Measurements from ENCODE around the gene RGS7BP. TPM values are rescaled to one million over a fixed set of nuclear protein-coding genes. Genes with fewer than 3 reads are reported as not detected.

The RGS7BP gene
- total and polyA plus RNA-seq, 4 donors = 0.92 to 27.3 (median 5.2) TPM

DNA sequence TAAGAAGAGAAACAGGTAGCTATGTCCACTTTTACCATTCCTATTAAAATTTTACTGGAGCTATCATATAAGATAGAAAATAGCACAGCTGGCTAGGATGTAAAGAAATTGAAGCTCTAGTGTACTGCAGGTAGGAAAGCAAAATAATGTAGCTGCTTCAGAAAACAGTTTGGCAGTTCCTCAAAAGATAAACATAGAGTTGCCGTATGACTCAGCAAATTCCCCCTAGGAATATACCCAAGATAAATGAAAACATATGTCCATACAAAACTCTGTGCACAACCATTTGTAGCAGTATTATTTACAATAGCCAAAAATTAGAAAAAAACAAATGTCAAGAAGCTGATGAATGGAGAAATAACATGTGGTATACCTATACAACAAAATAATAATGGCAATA lies 119.9 kb downstream of the RGS7BP start:
- intact Hi-C loops (cut with DNase I) = no loop called here
- Histone ChIP-seq H3K9me3 (ENCODE audit: control insufficient read depth, low read length) (no peaks in the 10 kb centered on the region), H3K27me3 (ENCODE audit: control insufficient read depth in 1 of 2, insufficient read depth in 2 of 2, low read length in 1 of 2) (no peaks in the 10 kb centered on the region), H3K36me3 (ENCODE audit: control insufficient read depth in 1 of 2, insufficient read depth in 2 of 2, low read length in 1 of 2) (no peaks in the 10 kb centered on the region), H3K4me1 (ENCODE audit: control insufficient read depth in 1 of 2, insufficient read depth in 2 of 2, low read length in 2 of 2) (no peaks in the 10 kb centered on the region), H3K27ac (ENCODE audit: low read depth in 1 of 2, low read length in 2 of 2) (no peak overlapping the region), H3K4me3 (ENCODE audit: low read length in 2 of 2) (no peak overlapping the region)
- DNase-seq = no peak
- 10 to 12% methylated on average over 1 of the region's 1 CpG for WGBS, 2 donors
- ATAC-seq (ENCODE audit: low FRiP score) = no peak

DNA sequence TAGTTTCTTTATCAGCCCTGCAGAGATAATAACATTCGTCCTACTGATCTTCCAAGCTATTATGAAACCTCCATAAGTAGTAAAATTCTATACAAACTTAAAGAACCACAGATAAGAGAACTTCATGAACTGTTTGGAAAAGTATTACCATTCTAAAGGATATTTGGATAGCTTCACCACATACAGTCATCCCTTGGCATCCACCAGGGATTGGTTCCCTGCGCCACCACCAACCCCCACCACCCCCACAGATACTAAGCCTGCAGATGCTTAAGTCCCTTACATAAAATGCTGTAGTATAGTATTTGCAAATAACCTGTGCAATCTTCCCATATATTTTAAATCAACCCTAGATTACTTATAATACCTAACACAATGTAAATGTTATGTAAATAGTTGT lies 123.1 kb downstream of the RGS7BP start:
- Histone ChIP-seq H3K4me3 (ENCODE audit: low read length in 2 of 2) (no peak overlapping the region), H3K9me3 (ENCODE audit: control insufficient read depth, low read length) (no peaks in the 10 kb centered on the region), H3K27ac (ENCODE audit: low read depth in 1 of 2, low read length in 2 of 2) (no peak overlapping the region), H3K27me3 (ENCODE audit: control insufficient read depth in 1 of 2, insufficient read depth in 2 of 2, low read length in 1 of 2) (peaks cover 0 to 2% of the 10 kb centered on the region in 2 donors), H3K36me3 (ENCODE audit: control insufficient read depth in 1 of 2, insufficient read depth in 2 of 2, low read length in 1 of 2) (no peaks in the 10 kb centered on the region), H3K4me1 (ENCODE audit: control insufficient read depth in 1 of 2, insufficient read depth in 2 of 2, low read length in 2 of 2) (no peaks in the 10 kb centered on the region)
- ATAC-seq (ENCODE audit: low FRiP score) = no peak
- no peak for DNase-seq
- intact Hi-C loops (cut with DNase I) = no loop called here
- WGBS, 2 donors = 70 to 72% methylated on average over 2 of the region's 2 CpGs

DNA sequence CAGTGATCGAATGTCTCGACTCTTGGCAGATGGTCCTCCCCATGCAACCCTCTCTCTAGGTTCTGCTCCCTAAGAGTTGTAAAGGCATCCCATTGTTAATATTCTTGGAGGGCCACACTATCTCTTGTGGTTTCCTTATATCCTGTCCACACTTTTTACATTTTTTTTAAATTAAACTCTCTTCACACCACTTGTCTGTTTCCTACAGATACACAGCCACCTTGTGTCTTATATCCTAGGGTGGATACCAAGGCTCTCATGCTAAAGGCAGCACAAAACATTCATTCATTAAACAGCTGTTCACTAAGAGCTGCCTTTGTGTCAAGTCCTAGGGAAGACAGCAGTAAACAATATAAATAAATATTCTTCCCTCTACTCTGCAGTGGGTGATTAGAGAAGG lies 124.0 kb downstream of the RGS7BP start:
- H3K27me3 ChIP-seq (ENCODE audit: control insufficient read depth in 1 of 2, insufficient read depth in 2 of 2, low read length in 1 of 2) = peaks cover 0 to 2% of the 10 kb centered on the region in 2 donors
- no peak overlapping the region for H3K27ac ChIP-seq (ENCODE audit: low read depth in 1 of 2, low read length in 2 of 2)
- intact Hi-C loops (cut with DNase I) = loop anchor here in 1 of 2 donors (2.0 to 10.0 kb wide), 2 partner anchors 155 to 855 kb away; partner anchors contain the start of gene ADAMTS6
- H3K4me3 ChIP-seq (ENCODE audit: low read length in 2 of 2) = no peak overlapping the region
- no peaks in the 10 kb centered on the region for H3K4me1 ChIP-seq (ENCODE audit: control insufficient read depth in 1 of 2, insufficient read depth in 2 of 2, low read length in 2 of 2)
- WGBS, 2 donors = 69 to 76% methylated on average over 2 of the region's 2 CpGs
- no peaks in the 10 kb centered on the region for H3K9me3 ChIP-seq (ENCODE audit: control insufficient read depth, low read length)
- no peak for DNase-seq
- ATAC-seq (ENCODE audit: low FRiP score) = no peak
- H3K36me3 ChIP-seq (ENCODE audit: control insufficient read depth in 1 of 2, insufficient read depth in 2 of 2, low read length in 1 of 2) = no peaks in the 10 kb centered on the region

DNA sequence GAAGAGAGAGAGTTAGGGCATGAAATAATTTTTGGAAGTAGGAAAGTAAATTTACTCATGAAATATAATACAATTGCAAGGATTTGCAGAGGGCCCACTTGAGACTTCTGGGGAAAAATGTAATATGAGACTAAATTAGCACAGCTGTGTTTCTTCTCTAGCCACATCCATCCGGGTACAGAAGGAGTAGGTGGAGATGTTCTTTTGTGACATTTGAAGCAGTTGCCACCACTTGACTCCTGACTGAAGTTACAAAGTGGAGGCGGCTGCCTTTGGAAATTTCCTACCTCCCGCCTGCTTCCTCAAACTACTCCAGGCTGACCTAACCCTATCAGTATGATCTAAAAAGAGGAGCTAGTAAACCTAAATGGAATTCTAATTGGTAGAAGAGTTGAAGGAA lies 126.4 kb downstream of the RGS7BP start:
- no peak for DNase-seq
- WGBS, 2 donors = 32 to 45% methylated on average over 3 of the region's 3 CpGs
- no peak overlapping the region for H3K4me3 ChIP-seq (ENCODE audit: low read length in 2 of 2)
- H3K9me3 ChIP-seq (ENCODE audit: control insufficient read depth, low read length) = no peaks in the 10 kb centered on the region
- intact Hi-C loops (cut with DNase I) = loop anchor here in 1 of 2 donors (10.0 kb wide), 1 partner anchor 853 kb away; the partner anchor contains the start of gene ADAMTS6
- H3K4me1 ChIP-seq (ENCODE audit: control insufficient read depth in 1 of 2, insufficient read depth in 2 of 2, low read length in 2 of 2) = no peaks in the 10 kb centered on the region
- no peak overlapping the region for H3K27ac ChIP-seq (ENCODE audit: low read depth in 1 of 2, low read length in 2 of 2)
- ATAC-seq (ENCODE audit: low FRiP score) = no peak
- H3K27me3 ChIP-seq (ENCODE audit: control insufficient read depth in 1 of 2, insufficient read depth in 2 of 2, low read length in 1 of 2) = peaks cover 0 to 2% of the 10 kb centered on the region in 2 donors
- no peaks in the 10 kb centered on the region for H3K36me3 ChIP-seq (ENCODE audit: control insufficient read depth in 1 of 2, insufficient read depth in 2 of 2, low read length in 1 of 2)

- DNase-seq (no peak), ATAC-seq (ENCODE audit: low FRiP score) (peak; percentile 68)
- WGBS, 2 donors = 0 to 1% methylated on average over 1 of the region's 1 CpG
- intact Hi-C loops (cut with DNase I) = loop anchor here (1.0 to 10.0 kb wide), 2 partner anchors 149 to 850 kb away; partner anchors contain the start of gene ADAMTS6 (in 1 of the 2)
- no peak overlapping the region for H3K27ac ChIP-seq (ENCODE audit: low read depth in 1 of 2, low read length in 2 of 2)
- H3K27me3 ChIP-seq (ENCODE audit: control insufficient read depth in 1 of 2, insufficient read depth in 2 of 2, low read length in 1 of 2) = peaks cover 0 to 2% of the 10 kb centered on the region in 2 donors
- no peaks in the 10 kb centered on the region for H3K36me3 ChIP-seq (ENCODE audit: control insufficient read depth in 1 of 2, insufficient read depth in 2 of 2, low read length in 1 of 2)
- no peaks in the 10 kb centered on the region for H3K4me1 ChIP-seq (ENCODE audit: control insufficient read depth in 1 of 2, insufficient read depth in 2 of 2, low read length in 2 of 2)
- H3K4me3 ChIP-seq (ENCODE audit: low read length in 2 of 2) = no peak overlapping the region
- no peaks in the 10 kb centered on the region for H3K9me3 ChIP-seq (ENCODE audit: control insufficient read depth, low read length)
Observed at GRCh38 chr5:64634997-64635686, 129.3 kb downstream of the RGS7BP start.

DNA sequence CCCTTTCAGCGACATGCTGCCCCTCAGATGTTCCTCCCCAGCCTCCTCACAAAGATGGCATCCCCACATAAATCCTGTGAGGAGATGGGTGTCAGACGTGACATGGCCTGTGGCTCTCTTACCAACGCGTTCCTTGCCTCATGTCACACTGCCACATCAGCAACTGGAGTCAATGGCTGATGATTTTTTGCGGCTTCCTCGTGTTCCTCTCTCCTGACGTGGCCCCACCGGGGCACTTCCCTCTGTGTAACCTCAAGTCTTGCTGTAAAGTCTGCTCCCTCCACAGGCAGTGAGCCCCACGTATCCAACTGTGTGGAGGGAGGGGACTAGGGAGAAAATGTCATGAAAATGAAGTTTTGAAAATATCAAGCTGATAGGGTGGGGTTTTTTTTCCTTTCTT lies 131.3 kb downstream of the RGS7BP start:
- no peak overlapping the region for H3K27ac ChIP-seq (ENCODE audit: low read depth in 1 of 2, low read length in 2 of 2)
- H3K4me1 ChIP-seq (ENCODE audit: control insufficient read depth in 1 of 2, insufficient read depth in 2 of 2, low read length in 2 of 2) = no peaks in the 10 kb centered on the region
- ATAC-seq (ENCODE audit: low FRiP score) = no peak
- H3K27me3 ChIP-seq (ENCODE audit: control insufficient read depth in 1 of 2, insufficient read depth in 2 of 2, low read length in 1 of 2) = no peaks in the 10 kb centered on the region
- H3K4me3 ChIP-seq (ENCODE audit: low read length in 2 of 2) = no peak overlapping the region
- intact Hi-C loops (cut with DNase I) = loop anchor here in 1 of 2 donors (10.0 kb wide), 1 partner anchor 848 kb away; the partner anchor contains the start of gene ADAMTS6
- H3K9me3 ChIP-seq (ENCODE audit: control insufficient read depth, low read length) = no peaks in the 10 kb centered on the region
- 48 to 54% methylated on average over 9 of the region's 9 CpGs for WGBS, 2 donors
- no peak for DNase-seq
- H3K36me3 ChIP-seq (ENCODE audit: control insufficient read depth in 1 of 2, insufficient read depth in 2 of 2, low read length in 1 of 2) = no peaks in the 10 kb centered on the region

DNA sequence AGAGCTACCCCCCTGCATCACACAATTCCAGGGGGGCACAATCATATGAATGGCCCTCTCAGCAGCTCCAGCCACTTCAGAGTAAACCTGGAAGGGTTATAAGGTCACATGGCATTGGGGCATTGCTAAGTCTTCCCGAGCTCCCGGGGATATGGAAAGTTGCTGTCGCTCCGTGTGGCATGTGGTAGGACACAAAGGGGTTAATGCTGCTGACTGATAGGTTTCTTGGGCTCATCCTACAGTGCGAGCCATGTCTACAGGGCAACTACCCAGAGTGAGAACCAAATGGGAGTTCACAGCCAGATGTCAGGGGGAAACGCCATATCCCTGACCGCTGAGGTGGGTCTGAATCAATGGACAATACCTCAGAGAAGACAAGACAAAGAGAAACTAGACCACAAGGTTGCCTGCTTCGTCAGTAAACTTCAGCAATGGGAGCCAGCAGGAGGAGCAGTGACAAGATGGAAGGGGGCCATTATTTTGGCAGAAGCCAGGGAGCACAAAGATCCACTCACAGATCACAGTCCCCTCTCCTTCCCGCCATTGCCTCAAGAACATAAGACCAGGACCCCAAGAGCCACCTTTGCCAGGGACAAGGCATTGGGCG lies 132.1 kb downstream of the RGS7BP start:
- Histone ChIP-seq H3K27me3 (ENCODE audit: control insufficient read depth in 1 of 2, insufficient read depth in 2 of 2, low read length in 1 of 2) (no peaks in the 10 kb centered on the region), H3K9me3 (ENCODE audit: control insufficient read depth, low read length) (no peaks in the 10 kb centered on the region), H3K36me3 (ENCODE audit: control insufficient read depth in 1 of 2, insufficient read depth in 2 of 2, low read length in 1 of 2) (no peaks in the 10 kb centered on the region), H3K4me1 (ENCODE audit: control insufficient read depth in 1 of 2, insufficient read depth in 2 of 2, low read length in 2 of 2) (no peaks in the 10 kb centered on the region), H3K27ac (ENCODE audit: low read depth in 1 of 2, low read length in 2 of 2) (no peak overlapping the region), H3K4me3 (ENCODE audit: low read length in 2 of 2) (no peak overlapping the region)
- intact Hi-C loops (cut with DNase I) = loop anchor here in 1 of 2 donors (10.0 kb wide), 1 partner anchor 847 kb away; the partner anchor contains the start of gene ADAMTS6
- WGBS, 2 donors = 43 to 49% methylated on average over 10 of the region's 10 CpGs
- DNase-seq (no peak), ATAC-seq (ENCODE audit: low FRiP score) (no peak)

GRCh38 chr5:64644831-64645230 lies 139.0 kb downstream of the RGS7BP start:
- intact Hi-C loops (cut with DNase I) = no loop called here
- no peak for ATAC-seq (ENCODE audit: low FRiP score)

GRCh38 chr5:64646169-64646568 lies 140.4 kb downstream of the RGS7BP start:
- Histone ChIP-seq H3K4me3 (ENCODE audit: low read length in 2 of 2) (no peak overlapping the region), H3K9me3 (ENCODE audit: control insufficient read depth, low read length) (no peaks in the 10 kb centered on the region), H3K4me1 (ENCODE audit: control insufficient read depth in 1 of 2, insufficient read depth in 2 of 2, low read length in 2 of 2) (no peaks in the 10 kb centered on the region), H3K36me3 (ENCODE audit: control insufficient read depth in 1 of 2, insufficient read depth in 2 of 2, low read length in 1 of 2) (no peaks in the 10 kb centered on the region), H3K27me3 (ENCODE audit: control insufficient read depth in 1 of 2, insufficient read depth in 2 of 2, low read length in 1 of 2) (no peaks in the 10 kb centered on the region), H3K27ac (ENCODE audit: low read depth in 1 of 2, low read length in 2 of 2) (no peak overlapping the region)
- ATAC-seq (ENCODE audit: low FRiP score) (no peak), DNase-seq (no peak)
- intact Hi-C loops (cut with DNase I) = no loop called here
- WGBS, 2 donors = 69 to 72% methylated on average over 3 of the region's 3 CpGs

More at GRCh38 chr5:64644831-64645230, 139.0 kb downstream of the RGS7BP start:
- DNase-seq = no peak
- Histone ChIP-seq H3K4me3 (ENCODE audit: low read length in 2 of 2) (no peak overlapping the region), H3K27ac (ENCODE audit: low read depth in 1 of 2, low read length in 2 of 2) (no peak overlapping the region), H3K4me1 (ENCODE audit: control insufficient read depth in 1 of 2, insufficient read depth in 2 of 2, low read length in 2 of 2) (no peaks in the 10 kb centered on the region), H3K9me3 (ENCODE audit: control insufficient read depth, low read length) (no peaks in the 10 kb centered on the region), H3K36me3 (ENCODE audit: control insufficient read depth in 1 of 2, insufficient read depth in 2 of 2, low read length in 1 of 2) (no peaks in the 10 kb centered on the region), H3K27me3 (ENCODE audit: control insufficient read depth in 1 of 2, insufficient read depth in 2 of 2, low read length in 1 of 2) (no peaks in the 10 kb centered on the region)

Measured in aorta (tissue), 5 donors.